SK-N-SH treated with all-trans-retinoic acid at 6 μM for 48 hours (cell line): ENCODE results near the gene AUH.

Experiments used
- ATAC-seq: fragments of 200-7000 bp; cut with Tn5 transposase; 3 replicates; pipeline ENCODE4 v1.9.1; 2020; ENCODE audit warnings: mild to moderate bottlenecking, moderate library complexity
- ARNTL ChIP-seq: fragments of 450-650 bp; formaldehyde crosslinking; IDR thresholded peaks from 2 replicates; pipeline ENCODE4 v1.5.0; 2020; ENCODE audit warnings: low read depth, mild to moderate bottlenecking, moderate library complexity, borderline replicate concordance
- BACH2 ChIP-seq: fragments of 250-450 bp; sonication (Bioruptor Pico); IDR thresholded peaks from 2 replicates; pipeline ENCODE4 v1.9.0; 2021; ENCODE audit warnings: mild to moderate bottlenecking, borderline replicate concordance
- CSDC2 ChIP-seq: fragments of 250-450 bp; sonication (Bioruptor Pico); IDR thresholded peaks from 2 replicates; pipeline ENCODE4 v1.5.0; 2020; ENCODE audit warnings: mild to moderate bottlenecking, moderate library complexity
- ESRRG ChIP-seq: fragments of 250-450 bp; sonication (Bioruptor Pico); IDR thresholded peaks from 2 replicates; pipeline ENCODE4 v1.6.1; 2021; ENCODE audit warnings: mild to moderate bottlenecking
- GLIS3 ChIP-seq: fragments of 250-450 bp; sonication (Bioruptor Pico); IDR thresholded peaks from 2 replicates; pipeline ENCODE4 v1.5.0; 2020; ENCODE audit warnings: mild to moderate bottlenecking, moderate library complexity
- ISL1 ChIP-seq: fragments of 250-450 bp; sonication (Bioruptor Pico); IDR thresholded peaks from 2 replicates; pipeline ENCODE4 v2.1.2; 2022; ENCODE audit warnings: mild to moderate bottlenecking, moderate library complexity
- PPARA ChIP-seq: fragments of 250-450 bp; sonication (Bioruptor Pico); IDR thresholded peaks from 2 replicates; pipeline ENCODE4 v1.5.0; 2020; ENCODE audit warnings: mild to moderate bottlenecking, borderline replicate concordance
- SNAI2 ChIP-seq: fragments of 250-450 bp; sonication (Bioruptor Pico); IDR thresholded peaks from 2 replicates; pipeline ENCODE4 v1.5.0; 2020; ENCODE audit warnings: mild to moderate bottlenecking, moderate library complexity
- TCF4 ChIP-seq: fragments of 250-450 bp; sonication (Bioruptor Pico); IDR thresholded peaks from 2 replicates; pipeline ENCODE4 v1.8.0; 2021; ENCODE audit warnings: mild to moderate bottlenecking, moderate library complexity, borderline replicate concordance
- ZC3H10 ChIP-seq: fragments of 250-450 bp; sonication (Bioruptor Pico); IDR thresholded peaks from 2 replicates; pipeline ENCODE4 v1.5.1; 2021; ENCODE audit warnings: mild to moderate bottlenecking, moderate library complexity
- ZFP3 ChIP-seq: fragments of 250-450 bp; sonication (Bioruptor Pico); IDR thresholded peaks from 2 replicates; pipeline ENCODE4 v1.5.0; 2020; ENCODE audit warnings: mild to moderate bottlenecking, moderate library complexity
- ZNF565 ChIP-seq: fragments of 450-650 bp; formaldehyde crosslinking; conservative IDR thresholded peaks from 2 replicates; pipeline ENCODE4 v1.5.0; 2020; ENCODE audit warnings: low read depth, mild to moderate bottlenecking, moderate library complexity
- ZNF70 ChIP-seq: fragments of 450-650 bp; formaldehyde crosslinking; IDR thresholded peaks from 2 replicates; pipeline ENCODE4 v1.5.0; 2020; ENCODE audit warnings: mild to moderate bottlenecking, moderate library complexity
- ZNF8 ChIP-seq: fragments of 450-650 bp; formaldehyde crosslinking; IDR thresholded peaks from 2 replicates; pipeline ENCODE4 v1.5.0; 2020; ENCODE audit warnings: mild to moderate bottlenecking, moderate library complexity
- TF ChIP-seq, protein P1 (sequence below): fragments of 250-450 bp; sonication (Bioruptor Pico); IDR thresholded peaks from 2 replicates; pipeline ENCODE4 v1.5.0; 2020; ENCODE audit warnings: mild to moderate bottlenecking, moderate library complexity
- TF ChIP-seq, protein P2 (sequence below): fragments of 250-450 bp; sonication (Bioruptor Pico); IDR thresholded peaks from 2 replicates; pipeline ENCODE4 v1.8.0; 2020; ENCODE audit warnings: mild to moderate bottlenecking, moderate library complexity, borderline replicate concordance
- TF ChIP-seq, protein P3 (sequence below): fragments of 250-450 bp; sonication (Bioruptor Pico); IDR thresholded peaks from 2 replicates; pipeline ENCODE4 v1.5.1; 2021; ENCODE audit warnings: mild to moderate bottlenecking, moderate library complexity

AUH gene

DNA sequence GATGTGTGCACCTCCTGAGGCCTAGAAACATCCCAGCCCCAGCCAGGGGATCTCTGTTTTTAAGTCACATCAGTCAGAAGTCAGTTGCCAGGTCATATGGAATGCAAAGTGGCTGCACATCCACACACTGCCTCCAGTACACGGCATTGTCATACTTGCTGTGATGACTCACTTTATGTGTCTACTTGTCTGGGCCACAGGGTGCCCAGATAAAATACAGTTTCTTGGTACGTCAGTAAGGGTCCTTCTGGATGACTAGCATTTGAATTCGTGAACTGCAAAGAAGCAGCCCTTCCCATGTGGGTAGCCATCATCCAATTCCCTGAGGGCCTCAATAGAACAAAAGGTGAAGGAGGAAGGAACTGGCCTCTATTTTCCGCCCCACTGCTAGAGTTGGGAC is 27.7 kb downstream of the AUH start:
- TF ChIP-seq ZFP3 (CRISPR knock-in tag) (no peak), GLIS3 (no peak), ZNF565 (CRISPR knock-in tag) (no peak)
- TF ChIP-seq, protein P1, sequence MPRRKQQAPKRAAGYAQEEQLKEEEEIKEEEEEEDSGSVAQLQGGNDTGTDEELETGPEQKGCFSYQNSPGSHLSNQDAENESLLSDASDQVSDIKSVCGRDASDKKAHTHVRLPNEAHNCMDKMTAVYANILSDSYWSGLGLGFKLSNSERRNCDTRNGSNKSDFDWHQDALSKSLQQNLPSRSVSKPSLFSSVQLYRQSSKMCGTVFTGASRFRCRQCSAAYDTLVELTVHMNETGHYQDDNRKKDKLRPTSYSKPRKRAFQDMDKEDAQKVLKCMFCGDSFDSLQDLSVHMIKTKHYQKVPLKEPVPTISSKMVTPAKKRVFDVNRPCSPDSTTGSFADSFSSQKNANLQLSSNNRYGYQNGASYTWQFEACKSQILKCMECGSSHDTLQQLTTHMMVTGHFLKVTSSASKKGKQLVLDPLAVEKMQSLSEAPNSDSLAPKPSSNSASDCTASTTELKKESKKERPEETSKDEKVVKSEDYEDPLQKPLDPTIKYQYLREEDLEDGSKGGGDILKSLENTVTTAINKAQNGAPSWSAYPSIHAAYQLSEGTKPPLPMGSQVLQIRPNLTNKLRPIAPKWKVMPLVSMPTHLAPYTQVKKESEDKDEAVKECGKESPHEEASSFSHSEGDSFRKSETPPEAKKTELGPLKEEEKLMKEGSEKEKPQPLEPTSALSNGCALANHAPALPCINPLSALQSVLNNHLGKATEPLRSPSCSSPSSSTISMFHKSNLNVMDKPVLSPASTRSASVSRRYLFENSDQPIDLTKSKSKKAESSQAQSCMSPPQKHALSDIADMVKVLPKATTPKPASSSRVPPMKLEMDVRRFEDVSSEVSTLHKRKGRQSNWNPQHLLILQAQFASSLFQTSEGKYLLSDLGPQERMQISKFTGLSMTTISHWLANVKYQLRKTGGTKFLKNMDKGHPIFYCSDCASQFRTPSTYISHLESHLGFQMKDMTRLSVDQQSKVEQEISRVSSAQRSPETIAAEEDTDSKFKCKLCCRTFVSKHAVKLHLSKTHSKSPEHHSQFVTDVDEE (CRISPR knock-in tag) = no peak
- TF ChIP-seq, all 23 proteins: peak for 0
- no peak for ATAC-seq

DNA sequence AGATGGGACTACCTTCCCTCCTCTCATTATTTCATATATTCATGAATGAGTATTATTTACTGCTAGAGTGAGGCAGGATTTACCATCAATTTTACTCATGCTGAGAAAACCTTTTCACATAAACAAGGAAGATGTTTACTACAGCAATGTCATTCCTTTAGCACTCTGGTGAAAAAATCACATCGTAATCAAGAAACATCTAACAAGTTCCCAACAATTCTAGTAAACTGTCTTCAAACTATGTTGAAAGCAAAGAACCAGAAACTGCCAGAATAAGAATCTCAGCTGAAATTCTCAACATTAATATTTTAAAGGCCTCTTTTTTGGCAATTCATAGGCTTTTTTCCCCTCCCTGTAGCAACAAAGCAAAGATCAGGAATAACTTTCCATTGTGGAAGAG is 28.2 kb downstream of the AUH start:
- ATAC-seq = no peak

DNA sequence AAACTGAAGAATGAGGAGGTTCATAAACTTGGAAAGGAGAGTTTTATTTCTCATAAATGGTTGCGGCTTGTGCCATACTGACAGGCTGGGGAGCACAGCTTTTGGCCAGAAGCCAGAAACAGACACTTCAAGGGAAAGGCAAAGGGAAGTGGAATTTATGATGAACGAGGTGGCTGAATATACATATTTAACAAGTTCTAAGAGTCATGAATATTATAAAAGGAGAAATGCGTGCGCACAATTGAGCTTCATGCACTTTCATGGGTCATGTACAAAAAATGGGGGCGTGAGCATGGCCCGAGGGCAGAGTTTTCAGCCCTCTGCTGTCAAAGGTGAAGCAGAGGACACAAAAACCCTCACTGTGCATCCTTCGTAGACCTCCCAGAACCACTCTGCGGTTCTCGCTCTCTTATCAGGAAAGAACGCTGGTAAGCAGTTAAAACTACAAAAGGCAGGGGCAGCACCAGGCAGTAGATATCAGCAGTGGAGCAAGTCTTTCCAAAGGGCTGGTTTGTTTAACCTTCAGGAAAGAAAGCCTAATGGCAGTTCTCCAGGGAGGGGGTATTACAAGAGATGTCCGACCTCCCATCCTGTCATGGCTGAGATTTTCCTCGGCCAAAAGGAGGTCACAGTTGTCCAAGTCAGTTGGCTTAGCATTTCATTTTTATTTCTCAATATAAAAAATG is 29.0 kb downstream of the AUH start:
- no peak for ATAC-seq
- no peak for TF ChIP-seq ZC3H10
- TF ChIP-seq ZNF70 (CRISPR knock-in tag) = no peak
- TF ChIP-seq, protein P1 (CRISPR knock-in tag) = no peak
- TF ChIP-seq ISL1 (CRISPR knock-in tag) = no peak
- no peak for TF ChIP-seq CSDC2 (CRISPR knock-in tag)
- no peak for TF ChIP-seq TCF4 (CRISPR knock-in tag)
- no peak for TF ChIP-seq GLIS3
- TF ChIP-seq, protein P2, sequence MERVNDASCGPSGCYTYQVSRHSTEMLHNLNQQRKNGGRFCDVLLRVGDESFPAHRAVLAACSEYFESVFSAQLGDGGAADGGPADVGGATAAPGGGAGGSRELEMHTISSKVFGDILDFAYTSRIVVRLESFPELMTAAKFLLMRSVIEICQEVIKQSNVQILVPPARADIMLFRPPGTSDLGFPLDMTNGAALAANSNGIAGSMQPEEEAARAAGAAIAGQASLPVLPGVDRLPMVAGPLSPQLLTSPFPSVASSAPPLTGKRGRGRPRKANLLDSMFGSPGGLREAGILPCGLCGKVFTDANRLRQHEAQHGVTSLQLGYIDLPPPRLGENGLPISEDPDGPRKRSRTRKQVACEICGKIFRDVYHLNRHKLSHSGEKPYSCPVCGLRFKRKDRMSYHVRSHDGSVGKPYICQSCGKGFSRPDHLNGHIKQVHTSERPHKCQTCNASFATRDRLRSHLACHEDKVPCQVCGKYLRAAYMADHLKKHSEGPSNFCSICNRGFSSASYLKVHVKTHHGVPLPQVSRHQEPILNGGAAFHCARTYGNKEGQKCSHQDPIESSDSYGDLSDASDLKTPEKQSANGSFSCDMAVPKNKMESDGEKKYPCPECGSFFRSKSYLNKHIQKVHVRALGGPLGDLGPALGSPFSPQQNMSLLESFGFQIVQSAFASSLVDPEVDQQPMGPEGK (CRISPR knock-in tag) = no peak
- TF ChIP-seq, protein P3, sequence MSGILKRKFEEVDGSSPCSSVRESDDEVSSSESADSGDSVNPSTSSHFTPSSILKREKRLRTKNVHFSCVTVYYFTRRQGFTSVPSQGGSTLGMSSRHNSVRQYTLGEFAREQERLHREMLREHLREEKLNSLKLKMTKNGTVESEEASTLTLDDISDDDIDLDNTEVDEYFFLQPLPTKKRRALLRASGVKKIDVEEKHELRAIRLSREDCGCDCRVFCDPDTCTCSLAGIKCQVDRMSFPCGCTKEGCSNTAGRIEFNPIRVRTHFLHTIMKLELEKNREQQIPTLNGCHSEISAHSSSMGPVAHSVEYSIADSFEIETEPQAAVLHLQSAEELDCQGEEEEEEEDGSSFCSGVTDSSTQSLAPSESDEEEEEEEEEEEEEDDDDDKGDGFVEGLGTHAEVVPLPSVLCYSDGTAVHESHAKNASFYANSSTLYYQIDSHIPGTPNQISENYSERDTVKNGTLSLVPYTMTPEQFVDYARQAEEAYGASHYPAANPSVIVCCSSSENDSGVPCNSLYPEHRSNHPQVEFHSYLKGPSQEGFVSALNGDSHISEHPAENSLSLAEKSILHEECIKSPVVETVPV (CRISPR knock-in tag) = no peak
- TF ChIP-seq PPARA (CRISPR knock-in tag) = no peak

More for the DNA sequence above, 28.2 kb downstream of the AUH start:
- TF ChIP-seq ISL1 (CRISPR knock-in tag) (no peak), ZNF70 (CRISPR knock-in tag) (no peak), SNAI2 (no peak), ZNF8 (CRISPR knock-in tag) (no peak), ARNTL (CRISPR knock-in tag) (no peak), ESRRG (CRISPR knock-in tag) (no peak), BACH2 (CRISPR knock-in tag) (no peak), CSDC2 (CRISPR knock-in tag) (no peak)
- TF ChIP-seq, protein P1 (CRISPR knock-in tag) = no peak
